Measurements from ENCODE around the gene CDAN1.
"Not testable (repeated sequence)": the region's sequence is repeated elsewhere in the genome, so short reads cannot be mapped to it uniquely, and the experiment has no call there.

Gene CDAN1

GRCh38 chr15:42711746-42712145 lies 25.2 kb downstream of the CDAN1 start:
- DNase-seq (ENCODE audit: low read depth in 2 of 2) = no peak

- DNase-seq (ENCODE audit: low read depth in 2 of 2) = no peak
These were observed 26.3 kb downstream of the CDAN1 start for GRCh38 chr15:42710662-42711061.

GRCh38 chr15:42707873-42708544 lies 28.9 kb downstream of the CDAN1 start:
- no peak for DNase-seq (ENCODE audit: low read depth in 2 of 2)

- DNase-seq (ENCODE audit: low read depth in 2 of 2) = no peak
These were observed 29.9 kb downstream of the CDAN1 start for GRCh38 chr15:42707068-42707467.

GRCh38 chr15:42705336-42705735 lies 31.6 kb downstream of the CDAN1 start:
- DNase-seq (ENCODE audit: low read depth in 2 of 2) = no peak

- peak; percentile 5 to 26 for DNase-seq (ENCODE audit: low read depth in 2 of 2)
These were observed 32.4 kb downstream of the CDAN1 start for GRCh38 chr15:42704492-42704926.

- DNase-seq (ENCODE audit: low read depth in 2 of 2) = no peak
These were observed 40.3 kb downstream of the CDAN1 start for GRCh38 chr15:42696626-42697025.

GRCh38 chr15:42695527-42696071 lies 41.3 kb downstream of the CDAN1 start:
- DNase-seq (ENCODE audit: low read depth in 2 of 2) = no peak

- DNase-seq (ENCODE audit: low read depth in 2 of 2) = no peak
These were observed 42.5 kb downstream of the CDAN1 start for GRCh38 chr15:42694398-42694797.

GRCh38 chr15:42693942-42694341 lies 43.0 kb downstream of the CDAN1 start:
- no peak for DNase-seq (ENCODE audit: low read depth in 2 of 2)

GRCh38 chr15:42693496-42693895 lies 43.4 kb downstream of the CDAN1 start:
- no peak for DNase-seq (ENCODE audit: low read depth in 2 of 2)

- DNase-seq (ENCODE audit: low read depth in 2 of 2) = no peak
These were observed 43.9 kb downstream of the CDAN1 start for GRCh38 chr15:42692997-42693396.

GRCh38 chr15:42692536-42692935 lies 44.4 kb downstream of the CDAN1 start:
- DNase-seq (ENCODE audit: low read depth in 2 of 2) = no peak

- no peak for DNase-seq (ENCODE audit: low read depth in 2 of 2)
These were observed 45.2 kb downstream of the CDAN1 start for GRCh38 chr15:42691770-42692169.

- no peak for DNase-seq (ENCODE audit: low read depth in 2 of 2)
These were observed 45.6 kb downstream of the CDAN1 start for GRCh38 chr15:42691308-42691707.

GRCh38 chr15:42688301-42688700 lies 48.6 kb downstream of the CDAN1 start:
- no peak for DNase-seq (ENCODE audit: low read depth in 2 of 2)

GRCh38 chr15:42687740-42688139 lies 49.2 kb downstream of the CDAN1 start:
- DNase-seq (ENCODE audit: low read depth in 2 of 2) = no peak

- no peak for DNase-seq (ENCODE audit: low read depth in 2 of 2)
These were observed 50.6 kb downstream of the CDAN1 start for GRCh38 chr15:42686281-42686680.

- DNase-seq (ENCODE audit: low read depth in 2 of 2) = no peak
These were observed 55.8 kb downstream of the CDAN1 start for GRCh38 chr15:42681119-42681518.

- not testable (repeated sequence) for DNase-seq (ENCODE audit: low read depth in 2 of 2)
These were observed 56.8 kb downstream of the CDAN1 start for GRCh38 chr15:42680142-42680482.

- no peak for DNase-seq (ENCODE audit: low read depth in 2 of 2)
These were observed 57.4 kb downstream of the CDAN1 start for GRCh38 chr15:42679285-42680141.

- no peak for DNase-seq (ENCODE audit: low read depth in 2 of 2)
These were observed 61.9 kb downstream of the CDAN1 start for GRCh38 chr15:42675021-42675420.

GRCh38 chr15:42674472-42674871 lies 62.5 kb downstream of the CDAN1 start:
- DNase-seq (ENCODE audit: low read depth in 2 of 2) = no peak
